ENCODE data around the gene PDXDC1. TPM values are rescaled to one million over a fixed set of nuclear protein-coding genes. Genes with fewer than 3 reads are reported as not detected.
"Not testable (repeated sequence)": the region's sequence is repeated elsewhere in the genome, so short reads cannot be mapped to it uniquely, and the experiment has no call there.

The PDXDC1 gene
- total RNA-seq, 2 donors from 2014 or later: 58.4 to 78.8 TPM

DNA sequence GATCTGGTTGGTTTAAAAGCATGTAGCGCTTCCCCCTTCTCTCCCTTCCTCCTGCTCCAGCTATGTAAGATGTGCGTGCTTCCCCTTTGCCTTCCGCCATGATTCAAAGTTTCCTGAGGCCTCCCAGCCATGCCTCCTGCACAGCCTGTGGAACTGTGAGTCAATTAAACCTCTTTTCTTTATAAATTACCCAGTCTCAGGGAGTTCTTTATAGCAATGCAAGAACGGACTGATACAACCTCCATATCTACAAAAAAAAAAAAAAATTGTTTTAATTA lies 16.6 kb upstream of the PDXDC1 start:
- H3K9me3 ChIP-seq (ENCODE audit: control insufficient read depth, low read length, poor library complexity, severe bottlenecking): no peaks in the 10 kb centered on the region
- Mint-ChIP-seq H3K27me3 (peaks cover 18% of the 10 kb centered on the region), H3K36me3 (ENCODE audit: low read depth) (peaks cover 4% of the 10 kb centered on the region), H3K4me3 (no peak overlapping the region), H3K27ac (no peak overlapping the region), H3K4me1 (peaks cover 4% of the 10 kb centered on the region)
- ATAC-seq (no peak), DNase-seq (no peak)

- no peak overlapping the region for H3K4me3 Mint-ChIP-seq
- peaks cover 4% of the 10 kb centered on the region for H3K4me1 Mint-ChIP-seq
- H3K9me3 ChIP-seq (ENCODE audit: control insufficient read depth, low read length, poor library complexity, severe bottlenecking): no peaks in the 10 kb centered on the region
- H3K36me3 Mint-ChIP-seq (ENCODE audit: low read depth): peaks cover 6% of the 10 kb centered on the region
- H3K27me3 Mint-ChIP-seq: peaks cover 18% of the 10 kb centered on the region
- ATAC-seq: no peak
- no peak overlapping the region for H3K27ac Mint-ChIP-seq
- no peak for DNase-seq
These were observed 15.9 kb upstream of the PDXDC1 start for GRCh38 chr16:14958970-14959369.

GRCh38 chr16:14961405-14962186 lies 13.2 kb upstream of the PDXDC1 start:
- H3K36me3 Mint-ChIP-seq (ENCODE audit: low read depth): peaks cover 6% of the 10 kb centered on the region

GRCh38 chr16:14963281-14964173 lies 11.3 kb upstream of the PDXDC1 start:
- no peaks in the 10 kb centered on the region for H3K9me3 ChIP-seq (ENCODE audit: control insufficient read depth, low read length, poor library complexity, severe bottlenecking)
- Mint-ChIP-seq H3K27me3 (peaks cover 11% of the 10 kb centered on the region), H3K27ac (no peak overlapping the region), H3K4me1 (peaks cover 2% of the 10 kb centered on the region), H3K36me3 (ENCODE audit: low read depth) (peaks cover 4% of the 10 kb centered on the region), H3K4me3 (no peak overlapping the region)
- DNase-seq (no peak), ATAC-seq (no peak)

More at GRCh38 chr16:14961405-14962186, 13.2 kb upstream of the PDXDC1 start:
- no peak overlapping the region for H3K27ac Mint-ChIP-seq
- no peak overlapping the region for H3K4me3 Mint-ChIP-seq
- H3K27me3 Mint-ChIP-seq: peaks cover 18% of the 10 kb centered on the region
- DNase-seq (no peak), ATAC-seq (no peak)
- no peaks in the 10 kb centered on the region for H3K9me3 ChIP-seq (ENCODE audit: control insufficient read depth, low read length, poor library complexity, severe bottlenecking)
- peaks cover 4% of the 10 kb centered on the region for H3K4me1 Mint-ChIP-seq

- no peaks in the 10 kb centered on the region for H3K9me3 ChIP-seq (ENCODE audit: control insufficient read depth, low read length, poor library complexity, severe bottlenecking)
- H3K4me1 Mint-ChIP-seq: peaks cover 2% of the 10 kb centered on the region
- H3K36me3 Mint-ChIP-seq (ENCODE audit: low read depth): peaks cover 4% of the 10 kb centered on the region
- no peak overlapping the region for H3K27ac Mint-ChIP-seq
- H3K4me3 Mint-ChIP-seq: no peak overlapping the region
- peaks cover 11% of the 10 kb centered on the region for H3K27me3 Mint-ChIP-seq
- no peak for ATAC-seq
- DNase-seq: no peak
These were observed 9.5 kb upstream of the PDXDC1 start for GRCh38 chr16:14965328-14965727.

- not testable (repeated sequence) for H3K4me1 Mint-ChIP-seq; H3K4me3 Mint-ChIP-seq; DNase-seq; H3K27me3 Mint-ChIP-seq; H3K27ac Mint-ChIP-seq; H3K36me3 Mint-ChIP-seq (ENCODE audit: low read depth); ATAC-seq; H3K9me3 ChIP-seq (ENCODE audit: control insufficient read depth, low read length, poor library complexity, severe bottlenecking)
These were observed 5.0 kb upstream of the PDXDC1 start for GRCh38 chr16:14969795-14970194.

GRCh38 chr16:14971621-14972228 lies 3.1 kb upstream of the PDXDC1 start:
- not testable (repeated sequence) for DNase-seq; ATAC-seq; H3K36me3 Mint-ChIP-seq (ENCODE audit: low read depth); H3K4me1 Mint-ChIP-seq; H3K9me3 ChIP-seq (ENCODE audit: control insufficient read depth, low read length, poor library complexity, severe bottlenecking); H3K27ac Mint-ChIP-seq; H3K4me3 Mint-ChIP-seq; H3K27me3 Mint-ChIP-seq

DNA sequence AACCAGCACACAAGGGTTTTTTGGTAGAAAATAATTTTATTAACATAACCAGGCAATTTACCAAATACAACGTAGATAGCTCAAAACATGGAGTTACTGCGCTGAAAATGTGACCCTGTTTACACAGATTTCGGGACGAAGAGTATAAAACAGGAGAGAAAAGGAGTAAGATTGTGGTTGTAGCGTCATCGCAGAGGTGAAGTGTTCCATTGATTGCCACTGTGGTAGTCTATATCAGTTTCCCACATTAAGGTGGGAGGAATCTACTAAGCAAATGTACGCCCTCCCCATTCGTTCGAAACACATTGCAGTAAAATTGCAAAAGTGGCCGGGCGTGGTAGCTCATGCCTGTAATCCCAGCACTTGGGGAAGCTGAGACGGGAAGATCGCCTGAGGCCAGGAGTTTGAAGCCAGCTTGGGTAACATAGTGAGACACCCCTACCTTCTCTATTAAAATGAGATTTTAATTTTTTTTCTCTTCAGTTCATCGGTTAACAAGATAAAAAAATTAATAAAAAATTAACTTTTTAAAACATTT lies 972 bp upstream of the PDXDC1 start:
- not testable (repeated sequence) for H3K4me1 Mint-ChIP-seq; H3K9me3 ChIP-seq (ENCODE audit: control insufficient read depth, low read length, poor library complexity, severe bottlenecking); DNase-seq; H3K27me3 Mint-ChIP-seq; ATAC-seq; H3K4me3 Mint-ChIP-seq; H3K36me3 Mint-ChIP-seq (ENCODE audit: low read depth); H3K27ac Mint-ChIP-seq

DNA sequence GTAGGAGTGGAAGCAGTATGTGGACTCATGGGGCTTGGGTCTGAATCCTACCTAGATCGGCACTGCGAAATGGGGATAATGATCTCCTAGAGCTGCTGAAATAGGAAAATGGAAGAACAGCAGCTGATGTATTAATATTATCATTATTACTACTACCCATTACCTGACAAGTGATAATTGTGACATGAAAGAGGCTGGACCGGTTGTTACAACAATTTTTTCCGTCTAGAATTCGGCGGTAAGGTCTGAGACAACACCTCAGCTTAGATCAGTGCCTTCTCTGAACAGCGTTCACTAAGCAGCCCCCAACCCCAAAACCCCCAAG lies 533 bp upstream of the PDXDC1 start:
- H3K4me1 Mint-ChIP-seq; DNase-seq; ATAC-seq; H3K36me3 Mint-ChIP-seq (ENCODE audit: low read depth); H3K27me3 Mint-ChIP-seq; H3K9me3 ChIP-seq (ENCODE audit: control insufficient read depth, low read length, poor library complexity, severe bottlenecking): not testable (repeated sequence)
- H3K4me3 Mint-ChIP-seq: peak overlapping the region; percentile 83
- H3K27ac Mint-ChIP-seq: peak overlapping the region; percentile 41

DNA sequence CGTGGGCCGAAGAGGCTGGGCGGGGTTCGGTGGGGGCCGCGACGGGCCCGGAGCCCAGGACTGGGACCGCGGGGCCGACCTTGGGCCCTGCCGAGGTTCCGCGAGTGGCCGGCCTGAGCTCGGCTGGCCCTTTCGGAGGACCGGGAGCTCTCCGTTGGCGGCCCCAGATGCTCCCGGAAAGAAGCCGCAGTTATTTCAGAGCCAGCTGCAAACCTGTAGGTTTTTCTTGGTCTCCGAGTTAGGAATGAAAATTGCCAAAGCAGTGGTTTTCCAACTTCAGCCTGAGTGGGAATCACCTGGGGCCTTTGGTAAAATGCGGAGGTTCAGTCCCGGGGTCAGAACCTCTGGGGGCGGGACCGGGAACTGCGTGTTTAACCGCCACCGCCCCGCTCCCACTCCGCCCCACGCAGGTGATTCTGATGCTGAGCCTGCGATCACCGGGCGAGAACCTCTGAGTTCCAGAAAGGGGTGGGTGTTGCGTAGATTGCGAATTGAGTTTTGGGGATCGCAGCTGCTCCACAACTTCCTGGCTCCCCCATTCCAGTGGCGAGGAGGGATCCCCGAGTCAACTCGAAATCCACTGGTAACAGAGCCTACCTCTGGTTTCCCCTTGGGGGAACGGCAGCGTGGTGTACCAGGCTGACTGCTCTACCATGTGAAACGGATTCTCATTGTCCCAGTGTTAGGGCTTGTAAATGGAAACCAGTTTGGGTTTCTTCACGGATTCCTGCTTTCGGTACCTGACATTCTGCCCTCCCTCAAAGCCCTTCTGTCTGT lies 780 bp downstream of the PDXDC1 start:
- peak; percentile 49 for ATAC-seq
- not testable (repeated sequence) for H3K4me1 Mint-ChIP-seq; H3K9me3 ChIP-seq (ENCODE audit: control insufficient read depth, low read length, poor library complexity, severe bottlenecking); H3K27me3 Mint-ChIP-seq; H3K36me3 Mint-ChIP-seq (ENCODE audit: low read depth); H3K27ac Mint-ChIP-seq
- peak overlapping the region; percentile 89 for H3K4me3 Mint-ChIP-seq
- DNase-seq: peak; percentile 50 to 65 (median 54)

- DNase-seq; H3K4me1 Mint-ChIP-seq; H3K27me3 Mint-ChIP-seq; H3K9me3 ChIP-seq (ENCODE audit: control insufficient read depth, low read length, poor library complexity, severe bottlenecking); ATAC-seq; H3K27ac Mint-ChIP-seq; H3K36me3 Mint-ChIP-seq (ENCODE audit: low read depth); H3K4me3 Mint-ChIP-seq: not testable (repeated sequence)
These were observed 2.3 kb downstream of the PDXDC1 start for GRCh38 chr16:14976971-14977736.

DNA sequence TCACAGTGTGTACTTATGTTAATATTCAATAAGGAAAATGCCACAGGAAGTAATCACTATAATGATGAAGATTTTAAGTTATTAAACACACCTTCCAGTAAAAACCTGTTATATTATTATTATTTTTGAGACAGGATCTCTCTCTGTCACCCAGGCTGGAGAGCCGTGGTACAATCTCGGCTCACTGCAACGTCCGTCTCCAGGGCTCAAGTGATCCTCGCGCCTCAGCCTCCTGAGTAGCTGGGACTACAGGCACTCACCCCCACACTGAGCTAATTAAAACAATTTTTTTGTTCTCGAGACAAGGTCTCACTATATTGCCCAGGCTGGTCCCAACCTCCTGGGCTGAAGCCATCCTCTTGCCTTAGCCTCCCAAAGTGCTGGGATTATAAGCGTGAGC lies 3.5 kb downstream of the PDXDC1 start:
- H3K27ac Mint-ChIP-seq; H3K9me3 ChIP-seq (ENCODE audit: control insufficient read depth, low read length, poor library complexity, severe bottlenecking); DNase-seq; ATAC-seq; H3K27me3 Mint-ChIP-seq; H3K4me3 Mint-ChIP-seq; H3K36me3 Mint-ChIP-seq (ENCODE audit: low read depth); H3K4me1 Mint-ChIP-seq: not testable (repeated sequence)
